PFSK-1 (cell line): ENCODE results near the gene MRPS21.

Source experiments
- POLR2AphosphoS5 ChIP-seq: IDR thresholded peaks from 2 replicates; pipeline ENCODE4 v1.6.1; 2012; ENCODE audit warnings: low read depth, mild to moderate bottlenecking, control low read depth, low read length, moderate library complexity
- SIN3A ChIP-seq: IDR thresholded peaks from 2 replicates; pipeline ENCODE4 v1.6.1; 2012; ENCODE audit warnings: mild to moderate bottlenecking, low read length, moderate library complexity, borderline replicate concordance; ENCODE audit not compliant: insufficient read depth

DNA sequence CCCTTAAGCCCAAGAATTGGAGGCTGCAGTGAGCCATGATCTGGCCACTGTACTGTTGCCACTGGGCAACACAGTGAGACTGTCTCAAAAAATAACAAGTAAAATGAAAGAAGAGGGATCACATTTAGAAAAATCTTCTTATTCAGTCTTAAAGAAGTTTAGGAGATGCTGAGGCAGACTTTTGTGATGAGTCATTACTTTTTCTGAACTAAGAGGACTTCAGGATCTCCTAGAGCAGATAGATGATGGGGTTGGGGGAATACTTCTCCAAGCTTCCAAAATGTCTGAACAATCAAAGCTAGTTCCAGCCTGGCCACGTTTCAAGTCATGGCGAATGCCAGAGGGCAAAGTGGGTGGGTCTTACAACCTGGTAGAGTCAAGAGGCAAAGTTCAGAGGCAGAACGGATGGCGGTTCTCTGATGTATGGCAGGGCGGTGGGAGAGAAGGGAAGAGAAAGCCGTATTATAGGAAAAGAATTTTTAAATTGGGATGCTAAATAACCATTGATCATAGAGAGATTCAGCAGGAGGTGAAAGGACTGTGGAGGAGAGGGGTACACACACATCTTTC is 13.4 kb upstream of the MRPS21 start:
- TF ChIP-seq POLR2AphosphoS5 (no peak), SIN3A (no peak)
